ENCODE results near the gene C3AR1.
"Not testable (repeated sequence)": the region's sequence is repeated elsewhere in the genome, so short reads cannot be mapped to it uniquely, and the experiment has no call there.

Gene C3AR1

GRCh38 chr12:8078398-8078797, 12.2 kb upstream of the C3AR1 start:
- TF ChIP-seq GATA1 (IDR thresholded peaks at IDR 0.05; ENCODE audit: low read depth, low read length), result no peak
- no peak for TF ChIP-seq POLR2A (IDR thresholded peaks at IDR 0.05; ENCODE audit: low read length)
- DNase-seq, result peak; percentile 53 to 64

GRCh38 chr12:8077207-8077606, 11.0 kb upstream of the C3AR1 start:
- no peak for DNase-seq
- TF ChIP-seq POLR2A (IDR thresholded peaks at IDR 0.05; ENCODE audit: low read length) (no peak), GATA1 (IDR thresholded peaks at IDR 0.05; ENCODE audit: low read depth, low read length) (no peak)

GRCh38 chr12:8076366-8076765, 10.2 kb upstream of the C3AR1 start:
- TF ChIP-seq POLR2A (IDR thresholded peaks at IDR 0.05; ENCODE audit: low read length) (no peak), GATA1 (IDR thresholded peaks at IDR 0.05; ENCODE audit: low read depth, low read length) (no peak)
- DNase-seq, result no peak

- DNase-seq, result no peak
- TF ChIP-seq POLR2A (IDR thresholded peaks at IDR 0.05; ENCODE audit: low read length) (no peak), GATA1 (IDR thresholded peaks at IDR 0.05; ENCODE audit: low read depth, low read length) (no peak)
These were observed 9.8 kb upstream of the C3AR1 start for GRCh38 chr12:8075935-8076334.

GRCh38 chr12:8071820-8072219, 5.7 kb upstream of the C3AR1 start:
- not testable (repeated sequence) for DNase-seq

GRCh38 chr12:8069582-8069981, 3.4 kb upstream of the C3AR1 start:
- DNase-seq, result no peak
- TF ChIP-seq GATA1 (IDR thresholded peaks at IDR 0.05; ENCODE audit: low read depth, low read length), result no peak
- no peak for TF ChIP-seq POLR2A (IDR thresholded peaks at IDR 0.05; ENCODE audit: low read length)

GRCh38 chr12:8064131-8064530, 2.0 kb downstream of the C3AR1 start:
- TF ChIP-seq POLR2A (IDR thresholded peaks at IDR 0.05; ENCODE audit: low read length), result no peak
- no peak for TF ChIP-seq GATA1 (IDR thresholded peaks at IDR 0.05; ENCODE audit: low read depth, low read length)
- DNase-seq, result no peak

- TF ChIP-seq POLR2A (IDR thresholded peaks at IDR 0.05; ENCODE audit: low read length) (no peak), GATA1 (IDR thresholded peaks at IDR 0.05; ENCODE audit: low read depth, low read length) (no peak)
- no peak for DNase-seq
These were observed 7.7 kb downstream of the C3AR1 start for GRCh38 chr12:8058506-8058905.

GRCh38 chr12:8057839-8058238, 8.3 kb downstream of the C3AR1 start:
- no peak for DNase-seq
- TF ChIP-seq POLR2A (IDR thresholded peaks at IDR 0.05; ENCODE audit: low read length) (no peak), GATA1 (IDR thresholded peaks at IDR 0.05; ENCODE audit: low read depth, low read length) (no peak)

- no peak for DNase-seq
- TF ChIP-seq GATA1 (IDR thresholded peaks at IDR 0.05; ENCODE audit: low read depth, low read length) (no peak), POLR2A (IDR thresholded peaks at IDR 0.05; ENCODE audit: low read length) (no peak)
These were observed 8.9 kb downstream of the C3AR1 start for GRCh38 chr12:8057306-8057705.

- peak; percentile 16 to 18 for DNase-seq
- TF ChIP-seq GATA1 (IDR thresholded peaks at IDR 0.05; ENCODE audit: low read depth, low read length) (no peak), POLR2A (IDR thresholded peaks at IDR 0.05; ENCODE audit: low read length) (no peak)
These were observed 11.3 kb downstream of the C3AR1 start for GRCh38 chr12:8054816-8055215.

GRCh38 chr12:8052679-8053078, 13.5 kb downstream of the C3AR1 start:
- TF ChIP-seq POLR2A (IDR thresholded peaks at IDR 0.05; ENCODE audit: low read length) (no peak), GATA1 (IDR thresholded peaks at IDR 0.05; ENCODE audit: low read depth, low read length) (no peak)
- DNase-seq, result peak; percentile 24 to 50

GRCh38 chr12:8050600-8051250, 15.4 kb downstream of the C3AR1 start:
- TF ChIP-seq POLR2A (IDR thresholded peaks at IDR 0.05; ENCODE audit: low read length) (no peak), GATA1 (IDR thresholded peaks at IDR 0.05; ENCODE audit: low read depth, low read length) (no peak)
- no peak for DNase-seq

GRCh38 chr12:8048906-8049305, 17.3 kb downstream of the C3AR1 start:
- TF ChIP-seq GATA1 (IDR thresholded peaks at IDR 0.05; ENCODE audit: low read depth, low read length) (no peak), POLR2A (IDR thresholded peaks at IDR 0.05; ENCODE audit: low read length) (no peak)
- no peak for DNase-seq

- no peak for DNase-seq
These were observed 18.3 kb downstream of the C3AR1 start for GRCh38 chr12:8047842-8048241.

More at GRCh38 chr12:8047842-8048241, 18.3 kb downstream of the C3AR1 start:
- TF ChIP-seq GATA1 (IDR thresholded peaks at IDR 0.05; ENCODE audit: low read depth, low read length) (no peak), POLR2A (IDR thresholded peaks at IDR 0.05; ENCODE audit: low read length) (no peak)
